ENCODE measurements around the gene NUDT12. TPM values are rescaled to one million over a fixed set of nuclear protein-coding genes. Genes with fewer than 3 reads are reported as not detected.
A peak's percentile ranks its signal among the peaks of the same experiment; 100 is the strongest.

NUDT12 gene
- 10 to 100 TPM in 1 of 4 donors, 1 to 10 TPM in 3; 3.5 to 14.3 (median 5.8) TPM for total RNA-seq

DNA sequence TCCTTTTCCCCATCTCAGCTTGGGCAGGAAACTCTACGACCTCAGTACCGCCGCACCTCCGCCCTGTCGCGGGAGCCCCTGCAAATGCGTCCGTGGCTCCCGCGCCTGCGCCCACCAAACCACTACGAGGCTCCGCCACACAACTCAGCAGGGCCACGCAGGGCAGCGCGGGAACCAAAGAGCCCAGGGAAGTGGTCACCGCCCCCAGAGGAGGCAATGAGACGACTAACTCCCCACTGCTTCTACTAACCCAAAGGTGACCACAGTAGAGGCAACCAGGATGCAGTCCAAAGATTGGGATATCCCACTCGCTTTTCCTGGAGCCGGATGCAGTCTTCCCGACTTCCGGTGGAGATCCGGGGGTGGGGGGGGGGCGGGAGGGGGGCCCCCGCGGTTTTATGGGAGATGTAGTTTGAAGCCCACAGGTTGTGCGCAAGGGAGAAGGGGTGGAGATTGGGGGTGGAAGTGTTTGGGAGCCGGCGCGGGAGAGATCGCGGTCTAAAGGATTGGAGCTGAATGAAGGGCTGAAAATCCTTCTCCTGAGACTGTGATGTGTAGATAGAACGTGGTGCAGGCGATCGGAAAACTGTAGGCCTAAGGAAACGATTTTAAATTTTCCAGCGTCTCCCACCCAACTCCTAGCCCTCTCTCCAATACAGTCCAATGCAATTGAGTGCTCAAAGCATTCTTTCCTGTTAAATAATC lies at the start of gene NUDT12:
NUDT12 (minus strand) TSS at position 337 of the 705 bp plus-strand sequence. CDS start 2,541 bp downstream, outside the sequence.
- DNase-seq (ENCODE audit: low spot score) (peak; percentile 46), ATAC-seq (ENCODE audit: low FRiP score) (peak; percentile 93)
- TF ChIP-seq, protein P1, sequence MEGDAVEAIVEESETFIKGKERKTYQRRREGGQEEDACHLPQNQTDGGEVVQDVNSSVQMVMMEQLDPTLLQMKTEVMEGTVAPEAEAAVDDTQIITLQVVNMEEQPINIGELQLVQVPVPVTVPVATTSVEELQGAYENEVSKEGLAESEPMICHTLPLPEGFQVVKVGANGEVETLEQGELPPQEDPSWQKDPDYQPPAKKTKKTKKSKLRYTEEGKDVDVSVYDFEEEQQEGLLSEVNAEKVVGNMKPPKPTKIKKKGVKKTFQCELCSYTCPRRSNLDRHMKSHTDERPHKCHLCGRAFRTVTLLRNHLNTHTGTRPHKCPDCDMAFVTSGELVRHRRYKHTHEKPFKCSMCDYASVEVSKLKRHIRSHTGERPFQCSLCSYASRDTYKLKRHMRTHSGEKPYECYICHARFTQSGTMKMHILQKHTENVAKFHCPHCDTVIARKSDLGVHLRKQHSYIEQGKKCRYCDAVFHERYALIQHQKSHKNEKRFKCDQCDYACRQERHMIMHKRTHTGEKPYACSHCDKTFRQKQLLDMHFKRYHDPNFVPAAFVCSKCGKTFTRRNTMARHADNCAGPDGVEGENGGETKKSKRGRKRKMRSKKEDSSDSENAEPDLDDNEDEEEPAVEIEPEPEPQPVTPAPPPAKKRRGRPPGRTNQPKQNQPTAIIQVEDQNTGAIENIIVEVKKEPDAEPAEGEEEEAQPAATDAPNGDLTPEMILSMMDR (IDR thresholded peaks at IDR 0.05): no peak

DNA sequence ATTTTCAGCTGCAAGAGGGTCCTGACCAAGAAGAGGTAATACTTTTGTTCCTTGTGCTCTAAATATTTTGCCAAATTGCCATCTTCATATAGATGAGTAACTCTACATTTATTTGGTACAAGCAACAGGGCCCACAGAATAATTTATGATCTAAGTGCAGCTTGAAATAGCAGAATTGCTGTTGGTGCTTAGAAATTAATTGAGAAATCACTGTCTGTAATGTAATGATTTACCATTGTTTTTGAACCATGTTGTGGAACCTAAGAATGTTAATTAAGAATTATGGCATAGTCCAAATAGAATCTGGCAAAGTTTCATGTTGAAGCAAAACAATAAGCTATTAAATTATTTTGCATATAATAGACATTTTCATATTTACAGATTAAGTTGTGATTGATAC lies 44.8 kb upstream of the NUDT12 start:
- TF ChIP-seq, protein P1 (IDR thresholded peaks at IDR 0.05): no peak
- ATAC-seq (ENCODE audit: low FRiP score): no peak
- no peak for DNase-seq (ENCODE audit: low spot score)

GRCh38 chr5:103605277-103605676 lies 42.7 kb upstream of the NUDT12 start:
- DNase-seq (ENCODE audit: low spot score) (no peak), ATAC-seq (ENCODE audit: low FRiP score) (no peak)
- TF ChIP-seq, protein P1 (IDR thresholded peaks at IDR 0.05): no peak

- ATAC-seq (ENCODE audit: low FRiP score) (no peak), DNase-seq (ENCODE audit: low spot score) (no peak)
- TF ChIP-seq, protein P1 (IDR thresholded peaks at IDR 0.05): no peak
These were observed 39.8 kb upstream of the NUDT12 start for GRCh38 chr5:103602438-103602837.

- no peak for DNase-seq (ENCODE audit: low spot score)
- ATAC-seq (ENCODE audit: low FRiP score): no peak
- TF ChIP-seq, protein P1 (IDR thresholded peaks at IDR 0.05): no peak
These were observed 38.7 kb upstream of the NUDT12 start for GRCh38 chr5:103601314-103601713.

DNA sequence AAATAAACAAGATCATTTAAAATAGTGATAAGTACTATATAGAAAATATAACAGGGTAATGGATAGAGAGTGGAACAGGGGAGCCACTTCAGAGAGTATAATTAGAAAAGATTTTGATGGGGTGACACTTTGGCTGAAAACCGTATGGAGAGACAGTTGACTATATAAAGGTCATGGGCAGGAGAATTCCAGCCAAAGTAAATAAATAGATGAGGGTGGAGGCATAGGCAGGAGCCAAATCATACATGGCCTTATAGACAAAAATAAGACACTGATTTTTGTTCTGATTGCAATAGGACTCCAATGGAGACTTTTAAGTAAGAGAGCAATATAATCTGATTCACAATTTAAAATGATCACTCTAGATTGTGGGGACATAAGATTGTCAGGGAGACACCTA lies 37.5 kb upstream of the NUDT12 start:
- TF ChIP-seq, protein P1 (IDR thresholded peaks at IDR 0.05): no peak
- ATAC-seq (ENCODE audit: low FRiP score): no peak
- no peak for DNase-seq (ENCODE audit: low spot score)

DNA sequence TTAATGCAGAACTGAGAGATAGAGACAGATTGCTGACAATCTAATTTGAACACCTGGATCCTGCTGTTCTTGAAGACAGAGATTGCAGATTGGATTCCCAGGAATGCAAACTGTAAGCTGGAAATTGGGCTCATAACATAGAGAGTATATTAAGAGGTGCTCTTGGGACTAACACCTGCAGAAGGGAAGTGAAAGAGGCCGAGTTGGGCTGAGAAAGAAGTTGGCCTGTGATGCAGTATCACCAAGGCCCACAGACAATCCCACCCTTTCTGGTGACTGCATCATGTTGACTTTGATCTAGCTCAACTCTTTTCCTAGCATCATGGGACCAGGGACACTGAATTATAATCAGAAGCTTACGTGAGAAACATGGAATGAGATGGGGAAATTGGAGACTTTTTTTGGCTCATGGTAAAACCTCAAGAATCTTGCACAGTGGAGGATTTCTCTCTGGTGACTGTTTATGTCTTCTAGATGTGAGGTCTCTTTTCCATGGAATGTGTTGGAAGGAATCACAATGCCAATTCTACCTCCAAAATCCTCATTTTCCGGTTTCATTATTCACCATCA lies 36.5 kb upstream of the NUDT12 start:
- no peak for ATAC-seq (ENCODE audit: low FRiP score)
- TF ChIP-seq, protein P1 (IDR thresholded peaks at IDR 0.05): no peak
- no peak for DNase-seq (ENCODE audit: low spot score)
